MM.1S (cell line): ENCODE results near the gene TMEM114.

Experiments used
- DNase-seq: peaks from one replicate; pipeline ENCODE4 v3.0.0-alpha.2; 2015
- H2AFZ ChIP-seq: fragments of 300-600 bp; sonication (generic); 2 replicates; pipeline ENCODE4 v1.6.0; 2016; ENCODE audit warnings: antibody characterized with exemption, low read length
- H3F3A ChIP-seq: fragments of 300-600 bp; sonication (generic); 2 replicates; pipeline ENCODE4 v1.6.1; 2016; ENCODE audit warnings: mild to moderate bottlenecking, antibody characterized with exemption, low read length, moderate library complexity, mixed read lengths; ENCODE audit not compliant: insufficient read depth
- H3K27ac ChIP-seq: fragments of 300-600 bp; sonication (generic); 2 replicates; pipeline ENCODE4 v1.5.1; 2016; ENCODE audit warnings: mild to moderate bottlenecking, low read length
- H3K27me3 ChIP-seq: fragments of 300-600 bp; sonication (generic); replicated peaks from 2 replicates; pipeline ENCODE4 v1.6.0; 2016; ENCODE audit warnings: low read length; ENCODE audit not compliant: insufficient read depth
- H3K36me3 ChIP-seq: fragments of 300-600 bp; sonication (generic); replicated peaks from 2 replicates; pipeline ENCODE4 v1.6.1; 2016; ENCODE audit warnings: mild to moderate bottlenecking, low read length, mixed read lengths; ENCODE audit not compliant: insufficient read depth
- H3K4me1 ChIP-seq: fragments of 300-600 bp; sonication (generic); 2 replicates; pipeline ENCODE4 v1.6.1; 2016; ENCODE audit warnings: low read length, mixed read lengths
- H3K4me2 ChIP-seq: fragments of 300-600 bp; sonication (generic); 2 replicates; pipeline ENCODE4 v1.6.0; 2016; ENCODE audit warnings: low read depth, low read length
- H3K4me3 ChIP-seq: fragments of 300-600 bp; sonication (generic); 2 replicates; pipeline ENCODE4 v1.5.1; 2016; ENCODE audit warnings: low read length, mixed read lengths
- H3K79me2 ChIP-seq: fragments of 300-600 bp; sonication (generic); 2 replicates; pipeline ENCODE4 v1.6.1; 2016; ENCODE audit warnings: mixed run types, low read length, mixed read lengths
- H3K9ac ChIP-seq: fragments of 300-600 bp; sonication (generic); 2 replicates; pipeline ENCODE4 v1.6.1; 2016; ENCODE audit warnings: low read length, mixed read lengths
- H3K9me2 ChIP-seq: fragments of 300-600 bp; sonication (generic); replicated peaks from 2 replicates; pipeline ENCODE4 v1.6.1; 2016; ENCODE audit warnings: mild to moderate bottlenecking, low read length, mixed read lengths; ENCODE audit not compliant: insufficient read depth
- H3K9me3 ChIP-seq: fragments of 300-600 bp; sonication (generic); replicated peaks from 2 replicates; pipeline ENCODE4 v1.6.1; 2016; ENCODE audit warnings: mild to moderate bottlenecking, low read length, mixed read lengths; ENCODE audit not compliant: insufficient read depth
- H4K20me1 ChIP-seq: fragments of 300-600 bp; sonication (generic); 2 replicates; pipeline ENCODE4 v1.6.1; 2016; ENCODE audit warnings: mild to moderate bottlenecking, low read length, moderate library complexity, mixed read lengths; ENCODE audit not compliant: insufficient read depth
- EZH2 ChIP-seq: fragments of 300-600 bp; sonication (generic); optimal IDR thresholded peaks from 2 replicates; pipeline ENCODE3; 2017; ENCODE audit warnings: low read depth, mild to moderate bottlenecking, antibody characterized with exemption, low read length, mixed read lengths
- EZH2phosphoT487 ChIP-seq: fragments of 300-600 bp; sonication (generic); IDR thresholded peaks from 2 replicates; pipeline ENCODE4 v1.6.1; 2018; ENCODE audit warnings: antibody characterized with exemption, low read length
- TF ChIP-seq, protein P1 (sequence below): fragments of 300-600 bp; sonication (generic); IDR thresholded peaks from 2 replicates; pipeline ENCODE4 v1.5.1; 2016; ENCODE audit warnings: antibody characterized with exemption, low read length, mixed read lengths

Gene TMEM114

DNA sequence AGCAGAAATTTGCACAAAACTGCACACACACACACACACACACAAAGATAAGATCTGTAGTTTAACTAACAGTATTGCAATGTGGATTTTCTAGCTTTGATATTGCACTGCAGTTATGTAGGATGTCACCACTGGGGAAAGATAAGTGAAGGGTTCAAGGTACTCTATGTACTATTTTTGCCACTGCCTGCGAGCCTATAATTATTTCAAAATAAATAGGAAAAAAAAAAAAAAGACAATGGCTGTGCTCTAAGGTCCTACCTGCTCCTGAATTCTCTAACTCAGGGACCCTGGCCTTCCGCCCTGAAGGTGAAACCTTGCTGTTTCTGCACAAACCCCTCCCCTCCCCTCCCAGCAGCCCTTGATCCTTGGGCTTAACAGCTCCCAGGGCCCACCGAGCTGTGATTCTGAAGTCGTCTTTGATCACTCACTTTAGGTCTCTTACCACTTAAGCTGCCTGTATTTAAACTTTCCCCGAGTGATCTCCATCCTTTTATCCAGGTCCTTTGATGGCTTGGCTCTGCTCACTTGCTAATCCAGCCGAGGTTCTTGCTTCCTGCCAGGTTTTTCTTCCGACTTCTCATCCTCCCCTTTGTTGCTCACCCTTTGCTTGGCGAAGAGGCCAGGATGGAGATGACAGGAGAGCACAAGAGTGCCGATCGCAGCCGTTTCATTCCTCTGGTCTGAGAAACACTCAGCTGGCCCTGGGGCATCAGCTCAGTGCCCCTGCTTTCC lies 37.7 kb downstream of the TMEM114 start:
- no peaks in the 10 kb centered on the region for H3K4me1 ChIP-seq
- no peak overlapping the region for H3K4me3 ChIP-seq
- no peaks in the 10 kb centered on the region for H3K36me3 ChIP-seq
- DNase-seq: no peak
- no peaks in the 10 kb centered on the region for H3K27me3 ChIP-seq
- TF ChIP-seq, protein P1, sequence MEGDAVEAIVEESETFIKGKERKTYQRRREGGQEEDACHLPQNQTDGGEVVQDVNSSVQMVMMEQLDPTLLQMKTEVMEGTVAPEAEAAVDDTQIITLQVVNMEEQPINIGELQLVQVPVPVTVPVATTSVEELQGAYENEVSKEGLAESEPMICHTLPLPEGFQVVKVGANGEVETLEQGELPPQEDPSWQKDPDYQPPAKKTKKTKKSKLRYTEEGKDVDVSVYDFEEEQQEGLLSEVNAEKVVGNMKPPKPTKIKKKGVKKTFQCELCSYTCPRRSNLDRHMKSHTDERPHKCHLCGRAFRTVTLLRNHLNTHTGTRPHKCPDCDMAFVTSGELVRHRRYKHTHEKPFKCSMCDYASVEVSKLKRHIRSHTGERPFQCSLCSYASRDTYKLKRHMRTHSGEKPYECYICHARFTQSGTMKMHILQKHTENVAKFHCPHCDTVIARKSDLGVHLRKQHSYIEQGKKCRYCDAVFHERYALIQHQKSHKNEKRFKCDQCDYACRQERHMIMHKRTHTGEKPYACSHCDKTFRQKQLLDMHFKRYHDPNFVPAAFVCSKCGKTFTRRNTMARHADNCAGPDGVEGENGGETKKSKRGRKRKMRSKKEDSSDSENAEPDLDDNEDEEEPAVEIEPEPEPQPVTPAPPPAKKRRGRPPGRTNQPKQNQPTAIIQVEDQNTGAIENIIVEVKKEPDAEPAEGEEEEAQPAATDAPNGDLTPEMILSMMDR: no peak
- TF ChIP-seq EZH2phosphoT487 (no peak), EZH2 (no peak)
- H2AFZ ChIP-seq: no peak overlapping the region
- H3K9me3 ChIP-seq: no peaks in the 10 kb centered on the region
- no peaks in the 10 kb centered on the region for H3K79me2 ChIP-seq
- H3K4me2 ChIP-seq: no peak overlapping the region
- H3K9me2 ChIP-seq: no peaks in the 10 kb centered on the region
- H4K20me1 ChIP-seq: no peaks in the 10 kb centered on the region
- H3F3A ChIP-seq: no peaks in the 10 kb centered on the region
- no peak overlapping the region for H3K9ac ChIP-seq
- no peak overlapping the region for H3K27ac ChIP-seq

DNA sequence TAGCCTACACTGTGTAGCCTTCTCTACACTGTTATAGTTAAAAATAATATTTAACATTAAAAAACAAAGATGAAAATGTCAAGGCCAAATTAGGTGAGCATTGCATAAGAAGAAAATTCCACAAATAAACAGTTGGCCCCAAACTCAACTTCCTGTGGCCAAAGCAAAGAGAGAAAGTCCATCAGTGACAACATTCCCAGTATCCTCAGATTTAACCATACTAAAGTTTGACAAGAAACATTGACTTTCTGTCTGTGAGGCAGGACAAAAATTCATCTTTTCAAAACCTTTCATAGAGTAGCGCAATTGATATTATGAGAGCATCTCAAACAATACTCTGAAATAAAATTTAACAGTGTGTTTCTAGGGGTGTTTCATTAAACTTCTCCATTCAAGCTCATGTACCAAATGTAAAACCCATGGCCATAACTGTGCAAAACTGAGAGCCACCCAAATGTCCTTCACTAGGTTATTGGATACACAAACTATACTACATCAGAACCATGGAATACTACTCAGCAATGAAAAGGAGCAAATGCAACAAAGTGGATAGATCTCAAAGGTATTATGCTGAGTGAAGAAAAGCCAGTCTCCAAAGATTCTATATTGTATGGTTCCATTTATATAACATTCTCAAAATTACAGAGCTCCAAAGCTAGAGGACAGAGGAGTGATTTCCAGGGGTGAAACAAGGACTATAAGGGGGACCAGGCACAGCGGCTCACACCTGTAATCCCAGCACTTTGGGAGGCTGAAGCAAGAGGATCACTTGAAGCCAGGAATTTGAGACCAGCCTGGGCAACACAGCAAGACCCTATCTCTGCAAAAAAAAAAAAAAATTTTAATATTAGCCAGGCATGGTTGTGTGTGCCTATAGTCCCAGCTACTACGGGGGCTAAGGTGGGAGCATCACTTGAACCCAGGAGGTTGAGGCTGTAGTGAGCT lies 38.7 kb downstream of the TMEM114 start:
- no peaks in the 10 kb centered on the region for H3K9me2 ChIP-seq
- H3K27ac ChIP-seq: no peak overlapping the region
- H3K27me3 ChIP-seq: no peaks in the 10 kb centered on the region
- H4K20me1 ChIP-seq: no peaks in the 10 kb centered on the region
- no peaks in the 10 kb centered on the region for H3K4me1 ChIP-seq
- H3K4me2 ChIP-seq: no peak overlapping the region
- no peak overlapping the region for H3K9ac ChIP-seq
- no peaks in the 10 kb centered on the region for H3K36me3 ChIP-seq
- H2AFZ ChIP-seq: no peak overlapping the region
- TF ChIP-seq EZH2 (no peak), EZH2phosphoT487 (no peak)
- TF ChIP-seq, protein P1: no peak
- H3K4me3 ChIP-seq: no peak overlapping the region
- no peak for DNase-seq
- H3K79me2 ChIP-seq: no peaks in the 10 kb centered on the region
- H3F3A ChIP-seq: no peaks in the 10 kb centered on the region
- H3K9me3 ChIP-seq: no peaks in the 10 kb centered on the region

DNA sequence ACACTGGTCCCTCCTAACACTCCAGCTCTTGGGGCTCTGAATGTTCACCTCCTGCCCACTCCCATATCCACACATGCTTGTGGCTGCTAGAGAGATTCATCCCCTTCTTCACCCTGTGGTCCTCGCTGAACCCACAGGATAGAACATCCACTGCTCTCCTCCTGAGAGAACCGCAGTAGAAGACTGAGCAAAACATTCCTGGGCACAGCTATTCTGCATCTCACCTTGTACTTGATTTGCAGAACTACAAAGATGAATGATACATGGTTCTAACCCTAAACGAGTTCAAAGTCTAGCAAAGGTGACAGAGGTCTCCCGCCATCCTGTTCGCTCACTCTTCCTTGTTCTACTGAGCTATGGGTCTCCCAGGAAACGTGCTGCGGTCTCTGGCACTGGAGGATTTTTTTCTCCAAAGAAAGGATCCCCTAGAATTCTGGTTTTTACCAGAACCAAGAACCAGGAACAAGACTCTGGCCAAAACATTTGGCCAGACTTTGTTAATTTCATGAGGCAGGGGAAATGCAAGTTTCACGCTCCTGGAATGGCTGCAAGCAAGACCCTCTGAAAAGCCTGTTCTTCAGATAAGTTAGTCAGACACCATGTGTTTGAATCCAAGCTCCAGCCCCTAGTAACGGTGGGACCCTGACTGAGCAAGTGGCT lies 39.5 kb downstream of the TMEM114 start:
- Histone ChIP-seq H3K36me3 (no peaks in the 10 kb centered on the region), H2AFZ (no peak overlapping the region), H3F3A (no peaks in the 10 kb centered on the region), H4K20me1 (no peaks in the 10 kb centered on the region), H3K27me3 (no peaks in the 10 kb centered on the region), H3K27ac (no peak overlapping the region), H3K9me3 (no peaks in the 10 kb centered on the region), H3K79me2 (no peaks in the 10 kb centered on the region), H3K4me2 (no peak overlapping the region), H3K9ac (no peak overlapping the region), H3K4me1 (no peaks in the 10 kb centered on the region), H3K4me3 (no peak overlapping the region), H3K9me2 (no peaks in the 10 kb centered on the region)
- no peak for DNase-seq
- TF ChIP-seq EZH2: no peak
- TF ChIP-seq, protein P1: no peak
